K562 (cell line): ENCODE results near the gene ASB4. TPM values are rescaled to one million over a fixed set of nuclear protein-coding genes. Genes with fewer than 3 reads are reported as not detected.

Experiments
- ATAC-seq: fragments of 200-7000 bp; cut with Tn5 transposase; 3 replicates; pipeline ENCODE4 v1.9.1; 2020; ENCODE audit warnings: moderate library complexity
- BruUV-seq: library from RNA; stranded (reverse); fragments of 400-500 nt; replicated peaks from 2 replicates; lab custom pipeline; 2021; lab: Mats Ljungman, UMichigan
- CTCF ChIA-PET: fragments of 300-600 bp; formaldehyde crosslinking; extraction: SDS; loops from one replicate; lab custom pipeline; 2021; ENCODE audit warnings: low intra/inter-chr PET ratio; lab: Yijun Ruan, JAX
- POLR2A ChIA-PET: fragments of 300-600, 350-650 bp; sonication (Branson Sonifier 250); formaldehyde crosslinking; extraction: SDS; loops from one replicate; lab custom pipeline; 2021; ENCODE audit warnings: antibody characterized with exemption, inconsistent platforms; lab: Yijun Ruan, JAX
- DNase-seq, 4 experiments: peaks; one replicate each; pipeline versions ENCODE4 v3.0.0 to v3.0.0-alpha.2; 2011 to 2018; ENCODE audit warnings: low spot score in 3 of 4, mixed read lengths in 3 of 4; ENCODE audit errors: extremely low read depth in 1 of 4
- FAIRE-seq: peaks from 2 replicates; lab custom pipeline; 2011; peaks lifted over from hg19 to GRCh38; lab: Jason Lieb, UNC
- H2AFZ ChIP-seq: 2 replicates; pipeline ENCODE4 v1.6.0; 2011; ENCODE audit warnings: low read depth, low read length, control low read depth, inconsistent platforms
- H3K27ac ChIP-seq: fragments of 200-600 bp; 3 replicates; pipeline ENCODE4 v1.8.0; 2011; ENCODE audit warnings: low read depth, mild to moderate bottlenecking, control low read depth, inconsistent platforms, low read length, moderate library complexity, mixed read lengths; ENCODE audit errors: extremely low read depth
- H3K27me3 ChIP-seq, 2 experiments: fragments of 300-600 bp in 1 of 2; 2 replicates in 1 of 2; 3 replicates in 1 of 2; pipeline versions ENCODE4 v1.6.0 to v1.8.0; 2011; ENCODE audit warnings: inconsistent platforms in 2 of 2, low read length in 2 of 2, mild to moderate bottlenecking in 1 of 2, mixed read lengths in 1 of 2, moderate library complexity in 1 of 2; ENCODE audit not compliant: control insufficient read depth in 2 of 2, insufficient read depth in 2 of 2
- H3K36me3 ChIP-seq: fragments of 300-600 bp; 3 replicates; pipeline ENCODE4 v1.8.0; 2011; ENCODE audit warnings: mild to moderate bottlenecking, low read length, inconsistent platforms; ENCODE audit not compliant: control insufficient read depth, insufficient read depth
- H3K4me1 ChIP-seq, 2 experiments: fragments of 200-600 bp in 1 of 2; replicated peaks in 1 of 2; 2 replicates in 1 of 2; 3 replicates in 1 of 2; pipeline versions ENCODE4 v1.5.1 to v1.8.0; 2011; ENCODE audit warnings: inconsistent platforms in 2 of 2, low read length in 2 of 2, mild to moderate bottlenecking in 1 of 2, mixed read lengths in 1 of 2, moderate library complexity in 1 of 2; ENCODE audit not compliant: control insufficient read depth in 2 of 2, insufficient read depth in 2 of 2
- H3K4me2 ChIP-seq: 2 replicates; pipeline ENCODE4 v1.6.1; 2011; ENCODE audit warnings: low read length, control low read depth, inconsistent platforms, mixed read lengths; ENCODE audit not compliant: insufficient read depth
- H3K4me3 ChIP-seq: fragments of 200-600 bp; sonication (generic), shearing (Covaris generic); 2 replicates; pipeline ENCODE4 v1.5.1; 2016; ENCODE audit warnings: control low read depth, inconsistent platforms
- H3K79me2 ChIP-seq: fragments of 200-600 bp; 3 replicates; pipeline ENCODE4 v1.8.0; 2011; ENCODE audit warnings: low read length, inconsistent platforms; ENCODE audit not compliant: control insufficient read depth, insufficient read depth
- H3K9ac ChIP-seq, 2 experiments: 2 replicates each; pipeline versions ENCODE4 v1.6.0 to v1.6.1; 2011; ENCODE audit warnings: low read depth in 2 of 2, low read length in 2 of 2, control low read depth in 1 of 2, inconsistent platforms in 1 of 2, mild to moderate bottlenecking in 1 of 2, mixed read lengths in 1 of 2; ENCODE audit not compliant: insufficient read depth in 1 of 2
- H3K9me1 ChIP-seq: one replicate; pipeline ENCODE4 v1.6.0; 2011; ENCODE audit warnings: inconsistent platforms, mild to moderate bottlenecking, low read length, moderate library complexity; ENCODE audit not compliant: control insufficient read depth, insufficient read depth
- H3K9me3 ChIP-seq: replicated peaks from 2 replicates; pipeline ENCODE4 v1.5.1; 2011; ENCODE audit warnings: low read depth, low read length, inconsistent platforms; ENCODE audit not compliant: control insufficient read depth, insufficient read depth
- H4K20me1 ChIP-seq: replicated peaks from 2 replicates; pipeline ENCODE4 v1.6.1; 2011; ENCODE audit warnings: low read length, inconsistent platforms, mixed read lengths; ENCODE audit not compliant: control insufficient read depth, insufficient read depth
- BCLAF1 ChIP-seq, 2 experiments: fragments of 450-650 bp in 1 of 2; IDR thresholded peaks; 2 replicates each; pipeline ENCODE4 v1.6.1; 2011 to 2017; ENCODE audit warnings: low read depth in 2 of 2, antibody characterized with exemption in 1 of 2, borderline replicate concordance in 1 of 2, low read length in 1 of 2, mild to moderate bottlenecking in 1 of 2, mixed read lengths in 1 of 2; ENCODE audit not compliant: control insufficient read depth in 1 of 2
- CCAR2 ChIP-seq: fragments of 200-400 bp; formaldehyde crosslinking; IDR thresholded peaks from 2 replicates; pipeline ENCODE4 v1.6.1; 2017; ENCODE audit warnings: mild to moderate bottlenecking, low read depth, low read length
- DPF2 ChIP-seq: fragments of 450-650 bp; IDR thresholded peaks from 2 replicates; pipeline ENCODE4 v1.6.1; 2016
- KAT8 ChIP-seq: fragments of 450-650 bp; IDR thresholded peaks from 2 replicates; pipeline ENCODE4 v1.6.1; 2016; ENCODE audit warnings: low read depth, mild to moderate bottlenecking
- MLLT1 ChIP-seq, 2 experiments: fragments of 450-650 bp; IDR thresholded peaks; 2 replicates each; pipeline ENCODE4 v1.6.1; 2016
- MXI1 ChIP-seq: IDR thresholded peaks from 2 replicates; pipeline ENCODE4 v1.6.1; 2011; ENCODE audit warnings: low read depth, mild to moderate bottlenecking, improper control_type of control experiment, low read length
- NONO ChIP-seq, 2 experiments: fragments of 200-400 bp in 1 of 2; fragments of 450-650 bp in 1 of 2; formaldehyde crosslinking in 1 of 2; IDR thresholded peaks; 2 replicates each; pipeline ENCODE4 v1.6.1; 2017; ENCODE audit warnings: low read depth in 2 of 2, mild to moderate bottlenecking in 2 of 2, moderate library complexity in 2 of 2, low read length in 1 of 2
- RFX7 ChIP-seq: fragments of 250-450 bp; sonication (Bioruptor Pico); IDR thresholded peaks from 2 replicates; pipeline ENCODE4 v1.5.1; 2021; ENCODE audit warnings: mild to moderate bottlenecking
- TEAD4 ChIP-seq, 2 experiments: sonication (generic) in 1 of 2; formaldehyde crosslinking in 1 of 2; IDR thresholded peaks; 2 replicates each; pipeline versions ENCODE4 v1.6.1 to v1.8.0; 2012 to 2022; ENCODE audit warnings: borderline replicate concordance in 1 of 2, inconsistent platforms in 1 of 2, low read length in 1 of 2, mild to moderate bottlenecking in 1 of 2, missing genetic modification reagents in 1 of 2
- VEZF1 ChIP-seq: fragments of 200-800 bp; sonication (Bioruptor generic); IDR thresholded peaks from 2 replicates; pipeline ENCODE4 v1.6.1; 2017; ENCODE audit warnings: missing genetic modification characterization, missing compliant biosample characterization
- ZKSCAN3 ChIP-seq: fragments of 250-450 bp; sonication (Bioruptor Pico); IDR thresholded peaks from 2 replicates; pipeline ENCODE4 v1.4.0; 2020
- in situ Hi-C: fragments of 300-500 bp; cut with MboI; formaldehyde crosslinking; loops from 4 replicates; pipeline ENCODE4 v1.15.0; 2018; ENCODE audit warnings: inconsistent platforms, mixed read lengths
- intact Hi-C: fragments of 100-400 bp; cut with micrococcal nuclease; formaldehyde crosslinking; loops from 2 replicates; pipeline ENCODE4 v1.14.2; 2022
- polyA plus RNA-seq, 8 experiments: library from polyadenylated mRNA; depleted of rRNA in 4 of 8; stranded (reverse) in 5 of 8; unstranded in 3 of 8; fragments of >200 nt; fragmentation: Nextera tagmentation in 2 of 8; fragmentation: Illumina TruSeq in 1 of 8; extraction: Ambion mirVana in 2 of 8; extraction: Trizol in 1 of 8; gene quantifications; 2 replicates each; pipeline versions ENCODE4 v1.2.1 to v1.2.3, GENCODE V29; 2011 to 2014; ENCODE audit warnings: inconsistent platforms in 1 of 8, missing spikeins in 1 of 8
- total RNA-seq, 7 experiments: library from RNA; depleted of rRNA in 6 of 7; stranded (reverse); fragments of >200 nt in 6 of 7; fragmentation: Illumina TruSeq in 2 of 7; extraction: Trizol in 2 of 7; gene quantifications; 2 replicates each; pipeline versions ENCODE4 v1.2.1 to v1.2.3, GENCODE V29; 2011 to 2021; ENCODE audit warnings: low replicate concordance in 1 of 7

The ASB4 gene
- total and polyA plus RNA-seq, 9 of the 15 experiments (the other 6 are each of a cell fraction or from before 2014, with no cell fraction given) = 0.03 to 0.07 TPM; not detected in 7

GRCh38 chr7:95493247-95493646, 7.5 kb downstream of the ASB4 start:
- no peaks in the 10 kb centered on the region for H3K36me3 ChIP-seq
- ChIA-PET POLR2A (no interaction called here), CTCF (no interaction called here)
- BruUV-seq = no TSS peak
- H3K9me3 ChIP-seq = no peaks in the 10 kb centered on the region
- intact Hi-C loops (no loop called here), in situ Hi-C loops (loop anchor here (25.0 kb wide), 1 partner anchor 1056 kb away; no protein-coding TSS in a partner anchor)
- no peak for TF ChIP-seq TEAD4 (IDR thresholded peaks at IDR 0.05; ENCODE audit: low read length)
- TF ChIP-seq TEAD4 (CRISPR knock-in tag; IDR thresholded peaks at IDR 0.05; ENCODE audit: borderline replicate concordance) = no peak
- TF ChIP-seq BCLAF1 (IDR thresholded peaks at IDR 0.05; ENCODE audit: borderline replicate concordance in 1 of 2, control insufficient read depth in 1 of 2, low read depth in 2 of 2, low read length in 1 of 2) = no peak
- no peak for TF ChIP-seq VEZF1
- TF ChIP-seq ZKSCAN3 (CRISPR knock-in tag) = no peak
- TF ChIP-seq NONO (IDR thresholded peaks at IDR 0.05; ENCODE audit: low read depth in 2 of 2, low read length in 1 of 2) = no peak
- TF ChIP-seq KAT8 = no peak
- TF ChIP-seq CCAR2 = no peak
- no peak for TF ChIP-seq RFX7 (CRISPR knock-in tag)
- TF ChIP-seq MXI1 = no peak
- no peak for TF ChIP-seq DPF2
- no peak for TF ChIP-seq MLLT1 (IDR thresholded peaks at IDR 0.05)
- H3K4me3 ChIP-seq = no peak overlapping the region
- H3K4me1 ChIP-seq = no peaks in the 10 kb centered on the region
- H3K9me1 ChIP-seq = no peaks in the 10 kb centered on the region
- H3K27me3 ChIP-seq = no peaks in the 10 kb centered on the region
- H3K4me2 ChIP-seq = no peak overlapping the region
- H2AFZ ChIP-seq = no peak overlapping the region
- DNase-seq = no peak
- no peaks in the 10 kb centered on the region for H3K79me2 ChIP-seq
- no peak overlapping the region for H3K27ac ChIP-seq
- ATAC-seq = no peak
- H3K9ac ChIP-seq = no peak overlapping the region
- no peak for FAIRE-seq
- no peaks in the 10 kb centered on the region for H4K20me1 ChIP-seq
